Progenitor cell of endocrine pancreas (in vitro differentiated cells): ENCODE measurements around the gene TRIP12. TPM values are rescaled to one million over a fixed set of nuclear protein-coding genes. Genes with fewer than 3 reads are reported as not detected.

ENCODE experiments used
- DNase-seq: peaks from one replicate; pipeline ENCODE4 v3.0.0; 2021; ENCODE audit warnings: low spot score; ENCODE audit not compliant: unreplicated experiment
- H3K27ac Mint-ChIP-seq: 2 replicates; pipeline ENCODE4 v1.8.0; 2021; ENCODE audit warnings: mild to moderate bottlenecking, moderate library complexity, mixed read lengths
- H3K27me3 Mint-ChIP-seq: 2 replicates; pipeline ENCODE4 v1.8.0; 2021; ENCODE audit warnings: mixed read lengths
- H3K36me3 Mint-ChIP-seq: 2 replicates; pipeline ENCODE4 v1.8.0; 2022; ENCODE audit warnings: mixed read lengths; ENCODE audit not compliant: insufficient read depth
- H3K4me1 Mint-ChIP-seq: 2 replicates; pipeline ENCODE4 v1.8.0; 2021; ENCODE audit warnings: low read depth, mixed read lengths
- H3K4me3 Mint-ChIP-seq: 2 replicates; pipeline ENCODE4 v1.8.0; 2021; ENCODE audit warnings: low read depth, mild to moderate bottlenecking, moderate library complexity, mixed read lengths
- H3K9me3 Mint-ChIP-seq: 2 replicates; pipeline ENCODE4 v1.8.0; 2021; ENCODE audit warnings: low read depth, mixed read lengths
- total RNA-seq: library from RNA; stranded (reverse); gene quantifications from 2 replicates; pipeline ENCODE4 v1.2.1, GENCODE V29; 2021
- TF ChIP-seq, protein P1 (sequence below): fragments of 200-600 bp; sonication (generic); IDR thresholded peaks from one replicate; pipeline ENCODE4 v1.5.0; 2021; ENCODE audit warnings: antibody characterized with exemption, mild to moderate bottlenecking; ENCODE audit not compliant: unreplicated experiment

The TRIP12 gene
- total RNA-seq, 1 donor from 2014 or later = 228 TPM

DNA sequence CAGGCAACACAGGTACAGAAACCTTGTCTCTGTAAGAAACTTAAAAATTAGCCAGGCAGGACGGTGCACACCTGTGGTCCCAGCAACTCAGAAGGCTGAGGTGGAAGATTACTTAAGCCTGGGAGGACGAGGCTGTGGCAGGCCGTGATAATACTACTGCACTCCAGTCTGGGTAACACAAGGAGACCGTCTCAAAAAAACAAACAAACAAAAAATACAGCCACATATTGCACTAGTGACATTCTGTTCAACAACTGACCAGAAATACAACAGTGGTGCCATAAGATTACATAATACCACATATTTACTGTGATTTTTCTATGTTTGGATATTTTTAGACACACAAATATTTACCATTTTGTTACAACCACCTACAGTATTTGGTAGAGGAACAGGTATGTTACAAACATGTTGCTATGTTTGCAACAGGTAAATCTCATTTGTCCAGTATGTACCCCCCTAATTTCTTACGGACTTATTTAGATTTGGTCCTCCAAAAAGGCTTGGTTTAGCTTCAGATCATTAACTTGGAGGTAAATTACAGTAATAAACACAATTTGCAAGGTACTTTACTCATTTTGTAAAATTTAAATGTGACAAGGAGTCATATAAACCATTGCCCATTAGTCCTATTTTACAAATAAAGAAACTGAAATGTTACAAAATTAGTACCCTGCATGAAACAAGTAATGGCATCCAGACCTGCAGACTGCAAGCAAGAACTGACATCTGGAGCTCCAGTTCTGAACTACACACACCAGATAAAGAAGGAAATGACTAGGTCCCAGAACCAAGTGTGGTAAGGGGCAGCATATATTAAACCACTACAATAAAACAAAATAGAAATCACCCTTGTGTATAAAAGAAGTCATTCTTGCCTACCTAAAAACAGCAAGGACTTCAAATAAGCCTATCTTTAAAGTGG, 36.8 kb downstream of the TRIP12 start:
- DNase-seq = no peak
- H3K36me3 Mint-ChIP-seq = peaks cover 4% of the 10 kb centered on the region
- H3K4me3 Mint-ChIP-seq = no peak overlapping the region
- peaks cover 7% of the 10 kb centered on the region for H3K4me1 Mint-ChIP-seq
- TF ChIP-seq, protein P1, sequence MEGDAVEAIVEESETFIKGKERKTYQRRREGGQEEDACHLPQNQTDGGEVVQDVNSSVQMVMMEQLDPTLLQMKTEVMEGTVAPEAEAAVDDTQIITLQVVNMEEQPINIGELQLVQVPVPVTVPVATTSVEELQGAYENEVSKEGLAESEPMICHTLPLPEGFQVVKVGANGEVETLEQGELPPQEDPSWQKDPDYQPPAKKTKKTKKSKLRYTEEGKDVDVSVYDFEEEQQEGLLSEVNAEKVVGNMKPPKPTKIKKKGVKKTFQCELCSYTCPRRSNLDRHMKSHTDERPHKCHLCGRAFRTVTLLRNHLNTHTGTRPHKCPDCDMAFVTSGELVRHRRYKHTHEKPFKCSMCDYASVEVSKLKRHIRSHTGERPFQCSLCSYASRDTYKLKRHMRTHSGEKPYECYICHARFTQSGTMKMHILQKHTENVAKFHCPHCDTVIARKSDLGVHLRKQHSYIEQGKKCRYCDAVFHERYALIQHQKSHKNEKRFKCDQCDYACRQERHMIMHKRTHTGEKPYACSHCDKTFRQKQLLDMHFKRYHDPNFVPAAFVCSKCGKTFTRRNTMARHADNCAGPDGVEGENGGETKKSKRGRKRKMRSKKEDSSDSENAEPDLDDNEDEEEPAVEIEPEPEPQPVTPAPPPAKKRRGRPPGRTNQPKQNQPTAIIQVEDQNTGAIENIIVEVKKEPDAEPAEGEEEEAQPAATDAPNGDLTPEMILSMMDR = no peak
- H3K9me3 Mint-ChIP-seq = no peaks in the 10 kb centered on the region
- H3K27ac Mint-ChIP-seq = peak overlapping the region; percentile 45
- no peaks in the 10 kb centered on the region for H3K27me3 Mint-ChIP-seq

DNA sequence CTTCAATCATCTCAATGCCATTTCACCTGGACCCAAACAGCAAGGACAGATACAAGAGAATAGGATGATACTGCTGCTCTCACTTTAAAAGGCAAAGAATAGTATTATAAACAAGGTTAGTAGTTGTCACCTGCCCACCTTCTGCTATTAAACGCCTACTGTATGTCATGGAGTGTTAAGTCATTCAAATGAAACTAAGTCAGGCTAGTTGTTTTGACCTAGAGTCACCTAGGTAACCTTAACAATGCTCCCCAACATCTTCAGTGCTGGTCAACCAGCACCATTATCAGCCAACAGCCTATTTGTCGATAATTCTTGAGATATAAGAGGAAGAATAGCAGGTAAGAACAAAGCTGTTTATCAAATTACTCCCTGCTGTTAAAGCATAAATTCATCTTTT, 39.2 kb downstream of the TRIP12 start:
- Mint-ChIP-seq H3K9me3 (no peaks in the 10 kb centered on the region), H3K4me3 (no peak overlapping the region), H3K36me3 (peaks cover 16% of the 10 kb centered on the region), H3K4me1 (peaks cover 4% of the 10 kb centered on the region), H3K27me3 (no peaks in the 10 kb centered on the region), H3K27ac (no peak overlapping the region)
- TF ChIP-seq, protein P1 = no peak
- DNase-seq = no peak

DNA sequence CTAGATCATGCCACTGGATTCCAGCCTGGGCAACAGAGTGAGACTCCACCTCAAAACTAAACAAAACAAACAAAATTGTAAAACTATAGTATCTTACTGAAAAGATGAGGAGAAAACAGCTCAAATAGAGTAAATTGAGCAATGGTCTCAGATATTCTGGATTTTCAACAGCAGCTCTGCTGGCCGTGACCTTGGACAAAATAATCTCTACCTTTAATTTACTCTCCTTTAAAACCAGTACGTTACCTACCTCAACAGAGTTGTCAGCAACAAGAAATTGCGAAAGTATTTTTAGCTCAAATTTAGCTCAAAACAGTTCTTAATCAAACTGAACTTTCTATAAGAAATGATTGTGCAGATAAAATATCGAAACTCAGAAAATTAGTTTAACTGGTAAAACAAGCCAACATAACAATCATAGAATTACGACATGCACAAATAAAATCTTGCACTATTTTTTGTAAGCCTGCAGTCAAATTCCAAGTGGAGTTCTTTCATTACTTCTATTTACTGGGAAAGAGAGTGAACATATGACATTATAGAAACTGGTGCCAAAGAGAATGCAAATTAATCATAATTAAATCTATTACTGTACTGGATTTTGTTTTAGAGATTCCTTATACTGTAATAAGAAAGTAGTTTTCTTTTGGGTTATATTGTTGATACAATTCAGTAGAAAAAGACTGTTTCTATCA, 40.8 kb downstream of the TRIP12 start:
- Mint-ChIP-seq H3K4me3 (no peak overlapping the region), H3K9me3 (no peaks in the 10 kb centered on the region), H3K27ac (no peak overlapping the region), H3K27me3 (no peaks in the 10 kb centered on the region), H3K36me3 (peaks cover 18% of the 10 kb centered on the region), H3K4me1 (peaks cover 2% of the 10 kb centered on the region)
- TF ChIP-seq, protein P1 = no peak
- DNase-seq = no peak

DNA sequence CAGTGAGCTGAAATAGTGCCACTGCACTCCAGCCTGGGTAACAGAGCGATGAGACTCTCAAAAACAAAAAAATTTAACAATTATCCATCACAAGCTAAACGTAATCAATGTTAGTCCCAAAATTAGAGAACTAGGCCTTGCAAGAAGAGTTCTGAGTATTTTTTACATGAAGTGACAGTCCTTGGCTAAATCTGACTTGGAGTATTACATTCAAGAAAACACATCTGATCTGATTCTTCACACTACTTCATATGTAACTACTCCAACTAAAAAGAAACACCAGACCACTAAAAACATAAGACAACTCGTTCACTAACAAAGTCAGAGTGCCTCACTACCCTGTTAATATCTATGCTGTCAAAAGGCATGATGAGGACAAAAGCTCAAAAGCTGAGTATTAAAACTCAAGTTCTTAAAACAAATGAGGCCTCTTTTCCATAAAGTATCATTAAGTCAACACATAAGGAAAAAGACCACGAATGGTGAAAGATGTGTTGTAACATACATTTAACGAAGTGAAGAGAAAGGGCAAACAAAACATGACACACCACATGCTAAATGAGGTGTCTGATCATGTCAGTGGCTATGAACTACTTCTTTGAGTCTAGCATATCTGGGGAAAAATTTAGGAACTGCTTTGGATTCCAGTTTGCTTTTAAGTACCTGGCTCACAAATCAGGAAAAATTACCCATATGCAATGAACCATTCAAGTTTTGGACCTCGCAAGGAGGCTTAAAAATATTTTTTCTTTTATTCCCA, 42.4 kb downstream of the TRIP12 start:
- Mint-ChIP-seq H3K4me3 (no peak overlapping the region), H3K27me3 (no peaks in the 10 kb centered on the region), H3K36me3 (peaks cover 18% of the 10 kb centered on the region), H3K4me1 (peaks cover 2% of the 10 kb centered on the region), H3K27ac (no peak overlapping the region), H3K9me3 (no peaks in the 10 kb centered on the region)
- TF ChIP-seq, protein P1 = no peak
- DNase-seq = no peak

DNA sequence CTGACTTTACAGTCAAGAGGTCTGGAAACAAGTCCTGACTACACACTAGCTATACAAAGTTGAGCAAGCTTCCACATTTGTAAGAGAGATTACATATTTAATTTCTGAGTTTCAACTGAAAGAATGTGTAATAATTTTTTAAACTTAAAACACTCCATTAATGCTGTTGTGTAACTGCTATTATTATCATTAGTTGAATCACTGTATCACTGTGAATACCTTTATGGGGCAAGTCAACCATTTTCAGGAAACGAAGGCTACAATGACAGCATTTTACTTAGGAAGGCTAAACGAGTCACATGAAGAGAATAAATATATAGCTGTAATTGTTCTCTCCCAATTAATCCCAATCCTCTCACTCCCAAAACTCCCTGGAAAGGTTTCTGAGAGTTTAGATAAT, 46.3 kb downstream of the TRIP12 start:
- Mint-ChIP-seq H3K36me3 (peaks cover 24% of the 10 kb centered on the region), H3K4me3 (no peak overlapping the region), H3K27ac (no peak overlapping the region), H3K9me3 (no peaks in the 10 kb centered on the region), H3K4me1 (peaks cover 6% of the 10 kb centered on the region), H3K27me3 (no peaks in the 10 kb centered on the region)
- DNase-seq = no peak
- TF ChIP-seq, protein P1 = no peak
